G401 (cell line): ENCODE results near the gene CHTOP. TPM values are rescaled to one million over a fixed set of nuclear protein-coding genes. Genes with fewer than 3 reads are reported as not detected.

Source experiments
- DNase-seq: peaks from one replicate; pipeline ENCODE4 v3.0.0-alpha.2; 2015; ENCODE audit warnings: low spot score
- in situ Hi-C: cut with HindIII; loops from 2 replicates; pipeline ENCODE4 v1.10.0; 2016; ENCODE audit warnings: low sequenced_read_pairs, mixed read lengths
- total RNA-seq: library from RNA; depleted of rRNA; stranded (reverse); fragments of >200 nt; shearing (Covaris generic); gene quantifications from 2 replicates; pipeline ENCODE4 v1.2.3, GENCODE V29; 2014

Gene CHTOP
- total RNA-seq, 1 experiment from 2014 or later = 66.4 TPM

DNA sequence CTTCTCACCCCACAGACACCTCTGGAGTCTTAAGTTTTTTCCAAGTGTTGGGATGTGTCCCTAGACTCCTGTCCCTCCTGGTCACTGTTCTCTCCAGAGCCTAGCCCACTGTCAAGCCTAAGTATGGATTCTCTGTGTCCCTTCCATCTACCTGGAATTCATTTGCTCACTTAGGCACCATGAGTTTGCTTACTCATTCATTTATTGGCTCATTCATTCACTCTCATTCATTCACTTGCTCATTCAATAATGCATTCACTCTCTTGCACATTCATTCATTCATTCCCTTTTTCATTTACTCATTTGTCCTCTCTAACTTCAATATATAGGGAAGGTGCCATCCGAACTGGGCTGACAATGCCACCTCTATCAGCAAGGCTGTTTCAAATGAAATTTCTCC lies 22.5 kb upstream of the CHTOP start:
- no peak for DNase-seq
- in situ Hi-C loops = no loop called here

DNA sequence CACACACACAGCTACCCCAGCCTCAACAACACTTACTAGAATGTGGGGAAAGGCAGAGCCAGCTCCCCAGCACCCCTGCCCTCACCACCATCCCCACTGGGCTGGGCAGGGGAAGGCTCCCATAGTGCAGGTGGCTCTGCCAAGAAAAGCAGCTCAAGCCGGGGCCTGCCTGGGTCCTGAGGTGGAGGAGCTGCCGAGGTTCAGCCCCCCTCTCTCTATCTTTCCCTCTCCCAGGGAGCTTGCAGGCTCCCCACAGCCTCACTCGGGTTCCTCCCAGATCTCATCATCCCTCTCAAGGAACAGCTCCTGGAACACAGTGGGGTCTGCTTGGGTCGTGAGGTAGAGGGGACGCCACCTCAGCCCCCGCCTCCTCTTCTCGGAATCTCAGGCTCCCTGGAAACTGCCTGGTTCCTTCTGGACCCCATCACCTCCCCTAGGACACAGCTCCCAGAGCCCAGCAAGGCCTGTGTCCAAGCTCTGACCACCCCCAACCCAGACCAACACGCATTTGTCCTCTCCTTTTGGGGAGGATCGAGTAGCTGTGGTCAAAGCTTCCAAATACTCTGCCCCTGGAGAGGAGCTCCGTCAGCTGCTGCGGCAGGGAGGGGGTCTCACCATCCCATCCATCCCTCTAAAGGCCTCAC lies 21.6 kb upstream of the CHTOP start:
- in situ Hi-C loops = no loop called here
- DNase-seq = no peak

DNA sequence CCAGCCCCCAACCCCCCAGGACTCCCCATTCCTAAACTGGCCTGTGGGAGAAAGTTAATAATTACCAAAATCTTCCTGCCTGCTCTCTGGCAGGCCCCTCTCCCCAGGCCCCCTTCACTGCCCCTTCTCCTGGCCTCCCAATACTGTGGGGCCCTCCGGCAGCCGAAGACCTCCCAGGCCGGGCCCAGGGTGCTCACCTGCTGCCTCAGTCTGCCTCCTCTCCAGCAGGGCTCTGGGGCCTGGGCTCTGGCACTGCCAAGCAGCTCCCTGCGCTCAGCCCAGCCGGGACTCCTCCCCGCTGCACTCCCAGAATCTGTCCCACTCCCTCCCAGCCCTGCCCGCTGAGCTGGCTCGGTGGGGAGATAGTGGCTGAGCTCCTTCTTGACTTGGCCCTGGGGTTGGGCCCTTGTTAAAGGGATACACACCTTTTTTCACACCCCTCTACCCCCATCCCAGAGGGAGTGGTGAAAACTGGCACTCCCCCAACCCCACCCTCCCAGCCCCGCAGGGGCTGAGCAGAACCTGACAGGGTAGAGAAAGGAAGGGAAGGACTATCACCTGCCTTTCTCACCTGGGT lies 21.0 kb upstream of the CHTOP start, which contains the start of gene S100A16:
TSS of gene S100A16 (minus strand) at position 383 of the 577 bp plus-strand sequence. CDS start 4,986 bp downstream, outside the sequence.
- in situ Hi-C loops = no loop called here
- DNase-seq = peak; percentile 40

DNA sequence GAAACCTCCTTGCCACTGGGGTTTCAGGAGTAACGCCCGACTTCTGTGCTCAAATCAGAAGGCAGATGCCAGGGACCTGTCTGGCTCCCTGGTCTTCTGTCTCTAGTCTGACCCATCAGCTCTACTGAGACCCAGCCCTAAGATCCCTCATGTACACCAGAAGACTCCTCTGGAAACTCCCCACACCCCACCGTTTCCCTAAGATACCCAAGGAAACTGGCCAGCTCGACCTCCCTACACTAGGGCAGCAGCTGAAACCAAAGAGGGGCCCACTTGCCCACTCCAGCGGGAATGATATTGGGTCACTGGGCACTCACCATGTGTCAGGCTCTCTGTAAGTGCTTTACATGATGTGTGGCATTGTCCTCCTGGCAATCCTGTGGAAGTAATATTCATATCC lies 20.5 kb upstream of the CHTOP start:
- in situ Hi-C loops = no loop called here
- DNase-seq = no peak

DNA sequence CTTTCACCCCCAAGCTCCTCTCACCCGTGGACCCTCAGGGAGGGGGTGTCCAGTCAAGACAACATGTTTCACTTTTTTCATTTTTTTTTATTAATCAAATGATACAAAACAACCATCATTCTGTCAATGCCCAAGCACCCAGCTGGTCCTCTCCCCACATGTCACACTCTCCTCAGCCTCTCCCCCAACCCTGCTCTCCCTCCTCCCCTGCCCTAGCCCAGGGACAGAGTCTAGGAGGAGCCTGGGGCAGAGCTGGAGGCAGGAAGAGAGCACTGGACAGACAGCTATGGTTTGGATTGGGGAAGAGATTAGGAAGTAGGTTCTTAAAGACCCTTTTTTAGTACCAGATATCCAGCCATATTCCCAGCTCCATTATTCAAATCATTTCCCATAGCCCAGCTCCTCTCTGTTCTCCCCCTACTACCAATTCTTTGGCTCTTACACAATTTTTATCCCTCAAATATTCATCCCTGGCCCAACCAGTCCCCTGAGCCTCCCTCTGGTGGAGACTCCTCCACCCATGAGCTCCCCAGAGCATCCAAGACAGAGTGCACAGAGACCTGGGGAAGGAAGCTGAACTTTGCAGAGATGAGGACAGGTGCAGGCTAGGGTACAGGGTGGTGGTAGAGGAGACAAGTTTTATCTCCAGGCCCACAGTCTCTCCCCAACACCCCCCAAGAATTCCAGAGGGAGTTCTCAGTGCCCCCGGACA lies 19.5 kb upstream of the CHTOP start:
- no peak for DNase-seq
- in situ Hi-C loops = no loop called here

DNA sequence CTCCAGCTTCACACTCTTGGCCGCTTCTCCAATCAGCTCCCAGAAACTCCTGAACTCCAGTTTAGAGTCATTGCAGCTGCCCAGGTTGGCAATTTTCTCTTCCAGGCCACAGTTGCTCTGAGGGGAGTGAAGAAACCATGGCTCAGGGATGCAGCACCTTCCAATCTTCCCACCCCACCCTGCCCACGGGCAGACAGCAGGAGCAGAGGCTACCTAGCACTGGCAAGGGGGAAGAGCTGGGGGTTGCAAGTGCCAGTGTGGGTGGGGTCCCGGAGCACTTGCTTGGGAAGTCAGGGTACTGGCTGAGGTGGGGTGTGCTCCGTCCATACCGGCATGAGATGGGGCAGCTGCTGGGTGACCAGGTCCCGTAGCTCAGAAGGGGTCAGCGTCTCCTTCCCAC lies 19.0 kb upstream of the CHTOP start:
- DNase-seq = no peak
- in situ Hi-C loops = no loop called here

DNA sequence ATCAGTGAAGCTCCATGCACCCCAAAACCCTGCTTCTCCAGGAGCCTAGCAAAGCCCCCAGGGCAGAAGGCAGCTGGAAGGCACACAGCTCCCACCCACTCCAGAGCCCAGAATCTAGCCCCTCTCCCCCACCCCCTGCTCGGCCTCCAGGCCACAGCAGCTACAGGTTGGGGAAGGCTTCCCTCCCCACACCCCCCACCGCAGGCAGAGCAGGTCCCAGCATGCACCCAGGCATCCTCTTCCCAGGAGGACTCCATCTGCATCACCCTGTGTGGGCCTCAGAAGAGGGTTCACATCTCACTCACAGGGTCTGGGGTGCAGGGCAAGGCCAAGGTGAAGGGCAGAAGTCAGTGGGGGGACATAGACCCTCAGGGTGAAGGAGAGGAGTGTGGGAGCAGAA lies 18.5 kb upstream of the CHTOP start:
- in situ Hi-C loops = no loop called here
- DNase-seq = no peak

DNA sequence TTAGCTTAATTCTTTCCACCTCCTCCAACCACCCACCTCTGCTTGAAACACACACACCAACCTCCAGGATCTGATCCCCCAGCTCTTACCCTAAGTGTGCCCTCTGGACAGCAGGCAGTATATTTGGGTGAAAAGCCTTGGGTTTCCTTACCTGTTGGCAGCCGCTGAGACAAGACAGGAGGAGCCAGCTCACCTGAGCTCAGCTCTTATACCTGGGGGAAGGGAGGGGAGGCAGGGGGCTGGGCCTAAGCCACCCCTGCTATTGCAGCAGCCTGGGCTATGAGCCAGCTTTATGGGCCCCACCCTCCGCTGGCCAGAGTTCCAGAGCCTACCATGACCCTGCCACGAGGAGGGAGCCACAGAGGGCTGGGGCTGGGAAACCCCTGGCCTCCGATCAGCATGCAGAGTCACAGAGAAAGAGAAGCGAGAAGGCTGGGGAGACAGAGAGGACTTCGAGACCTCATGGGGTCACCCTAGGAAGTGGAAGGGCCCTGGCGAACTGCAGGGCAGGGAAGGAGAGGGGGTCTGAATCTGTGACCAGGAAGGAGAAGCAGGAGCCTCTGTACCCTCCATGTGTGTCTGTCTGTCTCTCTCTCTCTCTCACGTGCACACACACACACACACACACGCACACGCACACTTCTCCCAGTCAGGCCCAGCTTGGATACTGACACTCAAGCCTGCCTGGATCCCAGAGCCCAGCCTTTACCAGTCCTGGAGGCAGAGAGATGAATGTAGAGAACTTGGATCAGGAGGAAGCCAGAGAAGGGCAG lies 17.5 kb upstream of the CHTOP start, which contains the start of gene S100A14:
TSS of gene S100A14 (minus strand) at position 182 of the 773 bp plus-strand sequence. CDS start 467 bp downstream, outside the sequence.
- in situ Hi-C loops = no loop called here
- no peak for DNase-seq

DNA sequence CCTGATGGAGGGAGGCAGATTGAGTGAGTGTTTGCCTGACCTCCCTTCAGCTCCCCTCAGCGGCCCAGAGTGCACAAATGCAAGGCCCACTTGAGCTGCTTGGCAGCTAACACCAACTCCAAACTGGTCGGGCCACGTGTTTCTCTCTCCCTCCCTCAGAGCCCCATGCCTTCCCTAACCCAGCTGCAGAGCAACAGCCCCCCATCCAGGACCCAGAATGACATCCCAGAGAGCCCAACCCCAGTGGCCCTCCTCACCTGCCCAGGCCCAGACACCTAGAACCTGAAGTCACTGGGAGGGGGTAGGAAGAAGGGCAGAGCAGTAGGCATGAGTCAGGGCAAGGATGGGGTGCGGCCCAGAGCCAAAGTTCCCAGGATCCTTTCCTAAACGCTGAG lies 17.0 kb upstream of the CHTOP start:
- no peak for DNase-seq
- in situ Hi-C loops = no loop called here

DNA sequence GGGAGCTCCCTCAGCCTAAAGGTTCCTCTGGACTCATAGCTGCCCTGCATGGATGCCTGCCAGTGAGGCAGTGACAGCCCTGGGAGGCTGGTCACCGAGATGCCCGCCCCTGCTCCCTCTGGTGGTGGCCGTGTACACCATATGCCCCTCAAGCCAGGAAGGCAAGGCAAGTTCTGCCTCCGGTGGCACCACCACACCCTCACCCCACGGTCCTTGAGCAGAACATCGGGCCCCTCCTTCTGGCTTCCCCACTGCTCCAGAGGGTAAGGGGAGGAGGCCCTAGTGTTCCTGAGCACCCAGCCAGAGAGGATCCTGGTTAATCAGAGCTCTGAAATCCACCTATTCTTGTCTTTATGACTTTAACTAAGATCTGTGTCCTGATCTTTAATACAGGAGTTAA lies 16.2 kb upstream of the CHTOP start:
- DNase-seq = no peak
- in situ Hi-C loops = no loop called here

DNA sequence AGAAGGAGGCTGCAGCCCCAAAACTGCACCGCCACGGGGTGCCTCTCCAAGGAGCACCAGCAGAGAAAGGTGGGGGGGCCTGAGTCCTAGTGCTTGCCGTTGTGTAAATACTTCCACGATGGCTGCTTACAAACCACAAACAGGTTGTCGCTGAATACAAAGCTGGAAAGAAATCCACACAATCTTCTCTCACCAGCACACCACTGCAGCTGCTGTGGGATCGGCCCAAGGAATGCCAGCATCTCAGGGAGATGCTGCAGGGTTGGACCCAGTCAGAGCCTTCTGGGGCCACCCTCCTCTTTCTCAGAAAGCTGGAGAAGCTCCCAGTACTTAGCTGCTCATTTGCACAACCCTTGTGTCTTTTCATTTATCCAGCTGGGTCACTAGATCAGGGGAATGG lies 14.7 kb upstream of the CHTOP start:
- in situ Hi-C loops = no loop called here
- DNase-seq = no peak

DNA sequence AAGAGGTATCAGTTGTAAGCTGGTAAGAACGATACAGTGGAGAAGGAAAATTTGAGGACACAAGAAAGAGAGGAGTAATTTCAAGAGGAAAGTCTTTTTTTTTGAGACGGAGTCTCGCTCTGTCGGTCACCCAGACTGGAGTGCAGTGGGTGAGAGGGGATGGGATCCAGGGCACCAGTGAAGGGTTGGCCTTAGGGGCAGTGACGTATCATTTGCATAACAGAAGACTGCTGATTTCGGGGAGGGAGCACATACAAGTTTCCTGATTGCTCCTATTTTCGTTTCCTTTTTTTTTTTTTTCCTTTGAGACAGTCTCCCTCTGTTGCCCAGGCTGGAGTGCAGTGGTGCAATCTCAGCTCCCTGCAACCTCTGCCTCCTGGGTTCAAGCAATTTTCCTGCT lies 10.8 kb upstream of the CHTOP start:
- in situ Hi-C loops = no loop called here

DNA sequence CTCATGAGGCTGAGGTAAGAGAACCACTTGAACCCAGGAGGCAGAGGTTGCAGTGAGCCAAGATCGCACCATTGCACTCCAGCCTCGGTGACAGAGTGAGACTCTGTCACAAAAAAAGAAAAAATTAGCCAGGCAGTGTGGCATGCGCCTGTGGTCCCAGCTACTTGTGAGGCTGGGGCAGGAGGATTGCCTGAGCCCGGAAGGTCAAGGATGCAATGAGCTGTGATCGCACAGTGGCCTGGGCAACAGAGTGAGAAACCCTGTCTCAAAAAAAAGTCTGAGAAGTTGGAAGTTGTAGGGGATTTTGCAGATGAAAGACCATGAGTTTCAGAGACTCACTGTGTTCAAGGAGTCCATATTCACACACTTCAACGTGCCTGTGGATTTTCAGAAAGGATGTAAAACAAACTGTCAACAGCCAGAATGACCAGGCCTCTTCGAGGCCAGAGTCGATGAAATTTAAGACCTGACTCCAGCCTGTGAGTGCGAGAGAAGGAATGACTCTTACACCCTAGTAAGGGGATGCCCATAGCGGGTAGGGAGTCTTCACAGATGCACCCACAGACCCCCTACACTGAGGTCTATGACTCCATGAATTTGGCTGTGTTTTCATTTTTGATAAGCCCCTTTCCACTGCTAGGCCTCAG lies 8.8 kb upstream of the CHTOP start:
- DNase-seq = no peak
- in situ Hi-C loops = no loop called here

More for the DNA sequence above, 10.8 kb upstream of the CHTOP start:
- no peak for DNase-seq

DNA sequence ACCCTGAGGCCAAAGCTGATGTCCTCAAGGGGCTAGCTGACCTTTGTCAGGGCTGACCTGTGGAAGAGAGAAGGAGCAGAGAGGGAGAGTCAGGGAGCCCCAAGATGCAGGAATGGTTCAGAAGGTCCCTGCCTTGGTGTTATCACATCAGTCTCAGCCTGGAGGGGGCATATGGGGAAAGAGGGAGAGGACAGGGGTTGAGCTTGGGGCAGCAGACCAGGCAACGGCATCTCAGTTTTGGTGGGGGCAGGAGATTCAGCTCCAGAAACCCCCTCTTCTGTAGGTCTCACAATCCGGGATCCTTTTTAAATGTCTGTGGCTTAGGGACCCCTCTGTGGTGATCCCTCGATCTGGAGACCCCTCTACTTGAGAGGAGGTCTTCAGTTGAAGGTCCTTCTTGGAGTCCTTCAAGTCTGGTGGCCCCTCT lies 7.4 kb upstream of the CHTOP start:
- no peak for DNase-seq
- in situ Hi-C loops = no loop called here

DNA sequence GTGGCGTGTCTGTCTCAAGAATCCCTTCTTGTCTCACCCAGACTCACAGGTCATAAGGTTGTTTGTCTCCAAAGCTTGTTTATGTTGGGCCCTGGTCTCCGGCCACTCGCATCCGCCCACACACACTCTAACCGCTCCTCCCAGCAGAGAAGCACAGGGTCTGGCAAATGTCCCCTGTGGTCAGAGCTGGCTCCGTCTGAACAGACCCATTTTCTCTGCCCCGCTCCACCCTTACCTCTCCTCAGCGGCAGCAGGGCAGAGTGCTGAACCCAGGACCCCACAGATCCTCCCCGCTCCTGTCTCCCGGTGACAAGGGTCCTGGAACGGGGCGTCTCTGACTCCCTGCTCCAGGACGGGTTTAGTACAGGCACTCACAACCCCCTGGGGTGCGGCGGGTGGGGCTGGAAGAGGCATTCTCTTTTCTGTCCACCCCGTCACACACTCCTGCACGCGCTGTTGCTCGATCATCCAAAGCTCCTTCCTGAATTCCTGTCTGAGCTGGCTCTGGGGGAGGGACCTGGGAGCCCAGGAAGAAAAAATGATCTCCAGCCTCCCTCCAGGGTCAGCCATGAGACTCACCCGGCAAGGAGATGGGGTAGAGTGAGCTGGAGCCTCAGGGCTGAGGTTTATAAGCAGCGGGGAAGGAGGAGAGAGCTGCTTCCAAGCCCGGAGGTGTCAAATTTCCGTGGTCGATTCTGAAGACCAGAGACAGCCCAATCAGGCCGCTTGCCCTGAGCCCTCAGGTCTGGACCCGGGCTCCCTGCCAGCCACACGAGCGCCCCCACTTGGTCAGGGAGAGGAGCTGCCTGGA lies 6.8 kb upstream of the CHTOP start, which contains the start of gene S100A13:
TSS of gene S100A13 (minus strand) at position 602 of the 811 bp plus-strand sequence. CDS start 1,033 bp downstream, outside the sequence.
- peak; percentile 79 for DNase-seq

DNA sequence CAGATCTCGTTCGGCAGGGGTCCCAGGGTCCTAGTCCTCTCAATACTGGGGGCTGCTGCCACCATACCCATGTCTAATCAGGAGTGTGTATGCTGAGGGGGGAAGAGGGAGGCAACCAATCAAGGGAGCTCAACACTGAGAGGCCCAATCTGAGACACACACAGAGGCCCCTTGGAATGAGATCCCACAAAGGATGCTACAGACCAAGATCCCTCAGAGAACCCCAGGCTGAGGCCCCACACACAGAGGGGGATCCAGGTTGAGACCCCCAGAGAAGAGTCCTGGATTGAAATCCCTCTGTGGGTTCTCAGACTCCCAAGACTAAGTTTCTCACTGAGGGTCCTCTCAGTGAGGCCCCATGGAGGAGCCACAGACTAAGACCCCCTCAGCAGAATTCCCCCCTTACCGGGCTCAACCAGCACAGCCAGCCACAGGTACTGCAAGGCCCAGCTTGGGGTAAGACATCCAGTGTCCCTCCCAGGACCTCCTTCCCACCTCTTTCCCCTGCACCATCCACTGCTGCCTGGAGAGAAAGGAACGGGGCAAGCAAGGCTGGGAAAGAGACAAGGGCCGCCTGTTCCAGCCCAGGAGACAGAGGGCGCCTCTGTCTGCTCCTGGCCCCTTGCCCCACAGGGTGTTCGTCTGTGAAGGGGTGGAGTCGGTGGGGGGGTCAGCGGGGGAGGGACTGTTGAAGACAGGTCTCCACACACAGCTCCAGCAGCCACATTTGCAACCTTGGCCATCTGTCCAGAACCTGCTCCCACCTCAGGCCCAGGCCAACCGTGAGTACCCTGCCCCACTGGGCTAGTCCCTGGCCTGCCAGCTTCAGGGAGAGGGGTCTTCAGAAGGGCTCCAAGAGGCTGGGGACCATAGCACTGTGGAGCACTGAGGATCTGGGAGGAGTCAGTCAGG lies 5.9 kb upstream of the CHTOP start, which contains the start of gene S100A1:
TSS of gene S100A1 (plus strand) at position 720 of the 912 bp plus-strand sequence. CDS start 2,088 bp downstream, outside the sequence.
- in situ Hi-C loops = no loop called here
- DNase-seq = peak; percentile 41

More for the DNA sequence above, 6.8 kb upstream of the CHTOP start, which contains the start of gene S100A13:
- in situ Hi-C loops = no loop called here
